Measurements from ENCODE around the gene ZNF354C.

Gene ZNF354C

GRCh38 chr5:179128976-179129375, 68.8 kb downstream of the ZNF354C start:
- no peak for DNase-seq

- no peak for DNase-seq
Measured at GRCh38 chr5:179129607-179130071, 69.5 kb downstream of the ZNF354C start.

GRCh38 chr5:179130101-179130681, 70.0 kb downstream of the ZNF354C start:
- DNase-seq = no peak

GRCh38 chr5:179131321-179131835, 71.2 kb downstream of the ZNF354C start:
- DNase-seq = no peak

GRCh38 chr5:179131886-179132585, 71.9 kb downstream of the ZNF354C start:
- DNase-seq = no peak

- no peak for DNase-seq
Measured at GRCh38 chr5:179132586-179133355, 72.6 kb downstream of the ZNF354C start.
